GM12878 (cell line): ENCODE measurements around the gene SEMA4A. TPM values are rescaled to one million over a fixed set of nuclear protein-coding genes. Genes with fewer than 3 reads are reported as not detected.

Experiments used
- ATAC-seq: fragments of 200-7000 bp; cut with Tn5 transposase; 3 replicates; pipeline ENCODE4 v1.9.1; 2020; ENCODE audit warnings: mild to moderate bottlenecking, moderate library complexity
- BruUV-seq: library from RNA; stranded (reverse); fragments of 400-500 nt; replicated peaks from 2 replicates; lab custom pipeline; 2021; lab: Mats Ljungman, UMichigan
- CTCF ChIA-PET: fragments of 300-600 bp; sonication (Branson Sonifier 250); formaldehyde crosslinking; extraction: SDS; loops from one replicate; lab custom pipeline; 2021; ENCODE audit warnings: inconsistent platforms; lab: Yijun Ruan, JAX
- POLR2A ChIA-PET: fragments of 350-600 bp; formaldehyde crosslinking; extraction: SDS; loops from one replicate; lab custom pipeline; 2021; ENCODE audit warnings: inconsistent platforms; lab: Charles Lee
- RAD21 ChIA-PET: fragments of 300-600 bp; sonication (Branson Sonifier 250); formaldehyde crosslinking; loops from one replicate; lab custom pipeline; 2023; ENCODE audit warnings: antibody characterized with exemption; ENCODE audit not compliant: unreplicated experiment; lab: Charles Lee
- SMC1A ChIA-PET: fragments of 300-600 bp; sonication (Branson Sonifier 250); formaldehyde crosslinking; loops from one replicate; lab custom pipeline; 2023; ENCODE audit not compliant: unreplicated experiment, uncharacterized antibody; lab: Charles Lee
- DNase-seq: peaks from one replicate; pipeline ENCODE4 v3.0.0-alpha.2; 2011; ENCODE audit warnings: low read depth, low spot score
- FAIRE-seq: peaks from 3 replicates; lab custom pipeline; 2011; peaks lifted over from hg19 to GRCh38; lab: Jason Lieb, UNC
- H2AFZ ChIP-seq: 2 replicates; pipeline ENCODE4 v1.6.0; 2011; ENCODE audit warnings: low read depth, low read length, control low read depth; ENCODE audit not compliant: control insufficient read depth
- H3K27ac ChIP-seq: 2 replicates; pipeline ENCODE4 v1.5.1; 2011; ENCODE audit warnings: control low read depth; ENCODE audit not compliant: control insufficient read depth, insufficient read depth
- H3K27me3 ChIP-seq, 2 experiments: replicated peaks in 1 of 2; 2 replicates each; pipeline versions ENCODE4 v1.6.0 to v1.6.1; 2011; ENCODE audit warnings: low read length in 1 of 2; ENCODE audit not compliant: control insufficient read depth in 2 of 2, insufficient read depth in 2 of 2
- H3K36me3 ChIP-seq, 2 experiments: 2 replicates each; pipeline ENCODE4 v1.5.1; 2011; ENCODE audit warnings: low read length in 1 of 2; ENCODE audit not compliant: control insufficient read depth in 2 of 2, insufficient read depth in 2 of 2
- H3K4me1 ChIP-seq: 2 replicates; pipeline ENCODE4 v1.6.1; 2011; ENCODE audit warnings: mild to moderate bottlenecking, low read length, moderate library complexity, mixed read lengths; ENCODE audit not compliant: control insufficient read depth, insufficient read depth
- H3K4me2 ChIP-seq: 2 replicates; pipeline ENCODE4 v1.6.0; 2011; ENCODE audit warnings: control low read depth; ENCODE audit not compliant: control insufficient read depth, insufficient read depth
- H3K4me3 ChIP-seq: fragments of 200-600 bp; sonication (generic); 2 replicates; pipeline ENCODE4 v1.5.1; 2016
- H3K79me2 ChIP-seq: 2 replicates; pipeline ENCODE4 v1.6.0; 2011; ENCODE audit warnings: low read length; ENCODE audit not compliant: control insufficient read depth, insufficient read depth
- H3K9ac ChIP-seq: 2 replicates; pipeline ENCODE4 v1.8.0; 2011; ENCODE audit warnings: low read length, control low read depth, mixed read lengths; ENCODE audit not compliant: control insufficient read depth, insufficient read depth
- H3K9me3 ChIP-seq: replicated peaks from 3 replicates; pipeline ENCODE4 v1.5.1; 2011; ENCODE audit warnings: mild to moderate bottlenecking, low read length; ENCODE audit not compliant: control insufficient read depth, insufficient read depth
- H4K20me1 ChIP-seq: 2 replicates; pipeline ENCODE4 v1.6.0; 2011; ENCODE audit not compliant: control insufficient read depth, insufficient read depth
- ATF7 ChIP-seq: fragments of 450-650 bp; IDR thresholded peaks from 2 replicates; pipeline ENCODE4 v1.6.1; 2016; ENCODE audit warnings: low read depth, mild to moderate bottlenecking
- BHLHE40 ChIP-seq, 2 experiments: fragments of 450-650 bp in 1 of 2; IDR thresholded peaks; 2 replicates each; pipeline ENCODE4 v1.6.1; 2011 to 2017; ENCODE audit warnings: low read depth in 2 of 2, borderline replicate concordance in 1 of 2, improper control_type of control experiment in 1 of 2, low read length in 1 of 2, mild to moderate bottlenecking in 1 of 2
- CBFB ChIP-seq: IDR thresholded peaks from 2 replicates; pipeline ENCODE4 v1.6.1; 2016; ENCODE audit warnings: antibody characterized with exemption, low read depth
- EED ChIP-seq: sonication (generic); IDR thresholded peaks from 2 replicates; pipeline ENCODE4 v1.6.1; 2016; ENCODE audit warnings: antibody characterized with exemption, low read depth
- EZH2 ChIP-seq: IDR thresholded peaks from 2 replicates; pipeline ENCODE4 v1.6.1; 2012; ENCODE audit warnings: low read depth, mild to moderate bottlenecking, control low read depth, inconsistent platforms, low read length, borderline replicate concordance; ENCODE audit not compliant: control insufficient read depth
- IKZF2 ChIP-seq, 2 experiments: fragments of 450-650 bp; IDR thresholded peaks; 2 replicates each; pipeline ENCODE4 v1.6.1; 2017; ENCODE audit warnings: mild to moderate bottlenecking in 2 of 2, moderate library complexity in 2 of 2
- MEF2A ChIP-seq: IDR thresholded peaks from 2 replicates; pipeline ENCODE4 v1.6.1; 2011; ENCODE audit warnings: low read depth, mild to moderate bottlenecking, low read length, moderate library complexity; ENCODE audit not compliant: insufficient read depth
- NBN ChIP-seq: fragments of 450-650 bp; IDR thresholded peaks from 2 replicates; pipeline ENCODE4 v1.6.1; 2016
- POLR2A ChIP-seq: IDR thresholded peaks from 2 replicates; pipeline ENCODE4 v1.6.1; 2011; ENCODE audit warnings: low read depth, mild to moderate bottlenecking, low read length
- RAD21 ChIP-seq: IDR thresholded peaks from 2 replicates; pipeline ENCODE4 v1.6.1; 2011; ENCODE audit warnings: mild to moderate bottlenecking, low read depth, low read length, moderate library complexity; ENCODE audit not compliant: insufficient read depth
- RB1 ChIP-seq: fragments of 450-650 bp; formaldehyde crosslinking; IDR thresholded peaks from 2 replicates; pipeline ENCODE4 v1.6.1; 2017; ENCODE audit warnings: mild to moderate bottlenecking, borderline replicate concordance
- SMARCA5 ChIP-seq: fragments of 450-650 bp; IDR thresholded peaks from 2 replicates; pipeline ENCODE4 v1.6.1; 2017; ENCODE audit warnings: mild to moderate bottlenecking
- SMC3 ChIP-seq: IDR thresholded peaks from 2 replicates; pipeline ENCODE4 v1.6.1; 2011; ENCODE audit warnings: low read length, improper control_type of control experiment, borderline replicate concordance
- TBL1XR1 ChIP-seq: IDR thresholded peaks from 2 replicates; pipeline ENCODE4 v1.6.1; 2012; ENCODE audit warnings: low read depth, low read length, improper control_type of control experiment
- YY1 ChIP-seq: IDR thresholded peaks from 2 replicates; pipeline ENCODE4 v1.6.1; 2011; ENCODE audit warnings: low read depth, mild to moderate bottlenecking, low read length
- WGBS: methylation state at CpG from one replicate; pipeline ENCODE4 v1.1.6; 2016; ENCODE audit warnings: low lambda C conversion rate; ENCODE audit not compliant: insufficient replicate concordance, insufficient coverage; ENCODE audit errors: missing lambda C conversion rate; 5-methylcytosine and 5-hydroxymethylcytosine counted together
- in situ Hi-C: fragments of 300-500 bp; cut with MboI; formaldehyde crosslinking; loops from 9 replicates; pipeline ENCODE4 v1.14.3; 2018; ENCODE audit warnings: mixed read lengths
- intact Hi-C: fragments of 100-400 bp; cut with micrococcal nuclease; formaldehyde crosslinking; loops from one replicate; pipeline ENCODE4 v1.14.2; 2022; ENCODE audit not compliant: unreplicated experiment
- polyA plus RNA-seq, 11 experiments: library from polyadenylated mRNA; depleted of rRNA in 4 of 11; unstranded in 6 of 11; stranded (reverse) in 5 of 11; fragments of >200 nt; fragmentation: Nextera tagmentation in 4 of 11; fragmentation: Illumina TruSeq in 1 of 11; extraction: Ambion mirVana in 4 of 11; extraction: Trizol in 1 of 11; gene quantifications; 1 replicate in 1 of 11; 2 replicates in 10 of 11; pipeline versions ENCODE4 v1.2.1 to v1.2.3, GENCODE V29; 2011 to 2016; ENCODE audit warnings: inconsistent platforms in 2 of 11, missing spikeins in 2 of 11, low read depth in 1 of 11
- total RNA-seq, 4 experiments: library from RNA; depleted of rRNA in 3 of 4; stranded (reverse); fragments of >200 nt in 3 of 4; fragmentation: Illumina TruSeq in 1 of 4; extraction: Trizol in 1 of 4; gene quantifications; 2 replicates each; pipeline versions ENCODE4 v1.2.1 to v1.2.3, GENCODE V29; 2013 to 2021
- TF ChIP-seq, protein P1 (sequence below): fragments of 450-650 bp; IDR thresholded peaks from 2 replicates; pipeline ENCODE4 v1.6.1; 2017; ENCODE audit warnings: low read depth, mild to moderate bottlenecking, moderate library complexity
- TF ChIP-seq, protein P2 (sequence below): IDR thresholded peaks from 2 replicates; pipeline ENCODE4 v1.6.1; 2011; ENCODE audit warnings: low read depth, low read length, improper control_type of control experiment, borderline replicate concordance
- TF ChIP-seq, protein P3 (sequence below), 3 experiments: IDR thresholded peaks in 2 of 3; conservative IDR thresholded peaks in 1 of 3; 2 replicates each; pipeline ENCODE4 v1.5.1; 2011; ENCODE audit warnings: low read depth in 3 of 3, low read length in 3 of 3, mild to moderate bottlenecking in 3 of 3, control low read depth in 2 of 3, moderate library complexity in 2 of 3, inconsistent platforms in 1 of 3, mixed read lengths in 1 of 3; ENCODE audit not compliant: control insufficient read depth in 2 of 3, insufficient read depth in 1 of 3; ENCODE audit errors: extremely low read depth in 1 of 3

The SEMA4A gene
- total and polyA plus RNA-seq, 10 of the 15 experiments (the other 5 are each of a cell fraction or from before 2014, with no cell fraction given): 2.6 to 64.2 (median 32.8) TPM

DNA sequence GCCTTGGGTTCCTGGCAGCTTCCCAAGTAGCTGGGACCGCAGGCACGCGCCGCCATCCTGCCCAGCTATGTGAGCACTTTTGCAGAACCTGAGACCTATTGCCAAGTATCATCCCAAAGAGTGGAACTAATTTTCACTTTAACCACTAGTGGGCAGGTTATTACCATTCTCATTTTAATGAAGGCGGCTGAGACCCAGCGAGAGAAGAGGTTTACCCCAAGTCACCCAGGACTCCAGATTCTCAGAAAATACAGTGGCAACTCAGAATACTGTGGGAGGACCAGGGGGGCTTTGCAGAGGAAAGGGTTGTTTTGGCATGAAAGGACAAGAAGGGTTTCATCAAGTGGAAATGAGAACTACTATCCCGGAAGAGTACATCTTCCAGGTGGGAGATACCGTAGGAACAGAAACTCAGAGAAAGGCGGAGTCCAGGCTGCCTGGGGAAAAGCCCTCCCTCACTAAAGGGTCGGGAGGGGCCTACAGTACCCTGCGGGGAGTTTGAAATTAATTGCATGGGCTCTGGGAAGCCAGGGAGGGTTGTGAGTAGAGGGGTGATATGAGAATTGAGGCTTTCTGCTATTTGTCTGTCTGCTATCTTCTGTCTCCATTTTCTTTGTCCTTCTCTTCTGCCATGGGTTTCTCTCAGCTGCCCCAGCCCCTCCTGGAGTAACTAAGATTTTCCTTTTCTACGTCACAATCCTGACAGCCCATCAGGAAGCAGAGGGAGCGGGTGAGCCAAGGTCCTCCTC is 7.2 kb upstream of the SEMA4A start:
- Histone ChIP-seq H3K9me3 (no peaks in the 10 kb centered on the region), H3K4me1 (peaks cover 49% of the 10 kb centered on the region), H3K27me3 (no peaks in the 10 kb centered on the region), H3K4me3 (peak overlapping the region; percentile 30), H3K36me3 (no peaks in the 10 kb centered on the region), H3K79me2 (no peaks in the 10 kb centered on the region), H4K20me1 (no peaks in the 10 kb centered on the region), H3K9ac (peak overlapping the region; percentile 66), H3K4me2 (peak overlapping the region; percentile 89), H3K27ac (peak overlapping the region; percentile 67), H2AFZ (peak overlapping the region; percentile 85)
- in situ Hi-C loops: loop anchor here (5.0 kb wide), 1 partner anchor 76 kb away; no protein-coding TSS in a partner anchor
- FAIRE-seq (peak; percentile 79), DNase-seq (peak; percentile 66), ATAC-seq (peak; percentile 62)
- intact Hi-C loops: loop anchor here (1.0 to 5.0 kb wide), 2 partner anchors 79 to 171 kb away; no protein-coding TSS in a partner anchor
- ChIA-PET CTCF (interaction anchor here (0.6 to 16.8 kb wide), 31 partner anchors 9 to 300 kb away, joined by 3 to 502 read pairs (median 4); partner anchors contain the start of genes LMNA, PAQR6, PMF1 and SLC25A44), SMC1A (interaction anchor here (0.6 to 22.3 kb wide), 23 partner anchors 10 to 176 kb away, joined by 3 to 411 read pairs (median 5); partner anchors contain the start of genes PMF1 and TMEM79), RAD21 (interaction anchor here (0.6 to 17.9 kb wide), 17 partner anchors 8 to 299 kb away, joined by 3 to 361 read pairs (median 4); partner anchors contain the start of genes PMF1 and SMG5), POLR2A (interaction anchor here (0.6 to 11.7 kb wide), 6 partner anchors 50 to 82 kb away, joined by 3 to 158 read pairs (median 10); partner anchors contain the start of genes PMF1 and SLC25A44)
- BruUV-seq: no TSS peak
- WGBS: 18% methylated on average over 13 of the region's 13 CpGs
- 0 out of 2 replicates have a peak, but pooled peaks have one; percentile 39 for TF ChIP-seq RB1
- TF ChIP-seq EED: peak; percentile 28; the same call in 1 of the 2 replicates
- TF ChIP-seq YY1: peak; percentile 63; the same call in 1 of the 2 replicates
- 0 out of 2 replicates have a peak, but pooled peaks have one; percentile 34 for TF ChIP-seq CBFB
- peak; percentile 91 for TF ChIP-seq SMC3
- peak; percentile 45; the same call in 1 of the 2 replicates for TF ChIP-seq NBN
- 0 out of 2 replicates have a peak, but pooled peaks have one; percentile 21 for TF ChIP-seq TBL1XR1
- TF ChIP-seq SMARCA5: peak; percentile 56; the same call in 1 of the 2 replicates
- TF ChIP-seq, protein P1, sequence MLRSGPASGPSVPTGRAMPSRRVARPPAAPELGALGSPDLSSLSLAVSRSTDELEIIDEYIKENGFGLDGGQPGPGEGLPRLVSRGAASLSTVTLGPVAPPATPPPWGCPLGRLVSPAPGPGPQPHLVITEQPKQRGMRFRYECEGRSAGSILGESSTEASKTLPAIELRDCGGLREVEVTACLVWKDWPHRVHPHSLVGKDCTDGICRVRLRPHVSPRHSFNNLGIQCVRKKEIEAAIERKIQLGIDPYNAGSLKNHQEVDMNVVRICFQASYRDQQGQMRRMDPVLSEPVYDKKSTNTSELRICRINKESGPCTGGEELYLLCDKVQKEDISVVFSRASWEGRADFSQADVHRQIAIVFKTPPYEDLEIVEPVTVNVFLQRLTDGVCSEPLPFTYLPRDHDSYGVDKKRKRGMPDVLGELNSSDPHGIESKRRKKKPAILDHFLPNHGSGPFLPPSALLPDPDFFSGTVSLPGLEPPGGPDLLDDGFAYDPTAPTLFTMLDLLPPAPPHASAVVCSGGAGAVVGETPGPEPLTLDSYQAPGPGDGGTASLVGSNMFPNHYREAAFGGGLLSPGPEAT: 0 out of 2 replicates have a peak, but pooled peaks have one; percentile 34
- TF ChIP-seq, protein P2, sequence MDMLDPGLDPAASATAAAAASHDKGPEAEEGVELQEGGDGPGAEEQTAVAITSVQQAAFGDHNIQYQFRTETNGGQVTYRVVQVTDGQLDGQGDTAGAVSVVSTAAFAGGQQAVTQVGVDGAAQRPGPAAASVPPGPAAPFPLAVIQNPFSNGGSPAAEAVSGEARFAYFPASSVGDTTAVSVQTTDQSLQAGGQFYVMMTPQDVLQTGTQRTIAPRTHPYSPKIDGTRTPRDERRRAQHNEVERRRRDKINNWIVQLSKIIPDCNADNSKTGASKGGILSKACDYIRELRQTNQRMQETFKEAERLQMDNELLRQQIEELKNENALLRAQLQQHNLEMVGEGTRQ: no peak
- TF ChIP-seq RAD21: peak; percentile 94
- peak; percentile 72 to 82; a peak in 2 of 4 replicates for TF ChIP-seq BHLHE40 (IDR thresholded peaks at IDR 0.05; ENCODE audit: borderline replicate concordance in 1 of 2, low read depth in 2 of 2, low read length in 1 of 2)
- TF ChIP-seq, protein P3, sequence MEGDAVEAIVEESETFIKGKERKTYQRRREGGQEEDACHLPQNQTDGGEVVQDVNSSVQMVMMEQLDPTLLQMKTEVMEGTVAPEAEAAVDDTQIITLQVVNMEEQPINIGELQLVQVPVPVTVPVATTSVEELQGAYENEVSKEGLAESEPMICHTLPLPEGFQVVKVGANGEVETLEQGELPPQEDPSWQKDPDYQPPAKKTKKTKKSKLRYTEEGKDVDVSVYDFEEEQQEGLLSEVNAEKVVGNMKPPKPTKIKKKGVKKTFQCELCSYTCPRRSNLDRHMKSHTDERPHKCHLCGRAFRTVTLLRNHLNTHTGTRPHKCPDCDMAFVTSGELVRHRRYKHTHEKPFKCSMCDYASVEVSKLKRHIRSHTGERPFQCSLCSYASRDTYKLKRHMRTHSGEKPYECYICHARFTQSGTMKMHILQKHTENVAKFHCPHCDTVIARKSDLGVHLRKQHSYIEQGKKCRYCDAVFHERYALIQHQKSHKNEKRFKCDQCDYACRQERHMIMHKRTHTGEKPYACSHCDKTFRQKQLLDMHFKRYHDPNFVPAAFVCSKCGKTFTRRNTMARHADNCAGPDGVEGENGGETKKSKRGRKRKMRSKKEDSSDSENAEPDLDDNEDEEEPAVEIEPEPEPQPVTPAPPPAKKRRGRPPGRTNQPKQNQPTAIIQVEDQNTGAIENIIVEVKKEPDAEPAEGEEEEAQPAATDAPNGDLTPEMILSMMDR (IDR thresholded peaks at IDR 0.05 in 2 of 3, conservative IDR thresholded peaks at IDR 0.05 in 1 of 3; ENCODE audit: control insufficient read depth in 2 of 3, extremely low read depth in 1 of 3, insufficient read depth in 1 of 3, low read depth in 3 of 3, low read length in 3 of 3): peak; percentile 74 to 82 (median 77)
- peak; percentile 49 to 53; a peak in 3 of 4 replicates for TF ChIP-seq IKZF2 (IDR thresholded peaks at IDR 0.05)
- 0 out of 2 replicates have a peak, but pooled peaks have one; percentile 38 for TF ChIP-seq MEF2A
- TF ChIP-seq POLR2A: no peak
- no peak for TF ChIP-seq EZH2
- TF ChIP-seq ATF7: no peak
